ENCODE data around the gene RPS19BP1. TPM values are rescaled to one million over a fixed set of nuclear protein-coding genes. Genes with fewer than 3 reads are reported as not detected.

Gene RPS19BP1
- total and polyA plus RNA-seq, 9 donors: 9.1 to 130 (median 44.2) TPM

DNA sequence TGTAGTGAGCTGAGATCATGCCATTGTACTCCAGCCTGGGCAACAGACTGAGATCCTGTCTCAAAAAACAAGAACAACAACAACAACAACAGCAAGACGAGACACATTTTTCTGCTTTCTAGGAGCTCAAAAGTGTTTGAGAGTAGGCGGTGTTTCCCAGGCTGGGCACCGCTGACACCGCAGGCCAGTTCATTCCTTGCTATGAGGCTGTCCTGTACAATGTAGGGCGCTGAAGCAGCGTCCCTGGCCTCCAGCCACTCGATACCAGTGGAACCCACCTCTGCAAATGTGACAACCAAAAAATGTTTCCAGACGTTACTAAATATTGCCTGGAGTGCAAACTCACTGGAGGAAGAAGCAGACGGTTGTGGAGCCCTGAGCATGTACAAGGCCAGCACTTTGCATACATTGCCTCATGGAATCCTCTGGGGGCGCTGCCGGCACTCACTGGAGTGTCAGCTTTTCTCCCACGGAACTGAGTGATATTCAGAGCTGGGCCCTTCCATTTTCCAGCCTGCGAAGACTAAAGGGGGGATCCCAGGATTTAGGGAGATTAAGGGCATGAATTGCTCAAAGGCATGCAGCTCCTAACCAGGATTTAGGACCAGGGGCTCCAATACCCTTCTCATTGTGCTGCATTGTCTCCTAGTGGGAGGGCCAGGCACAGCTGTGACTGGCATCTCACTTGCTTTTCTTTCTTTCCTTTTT lies 36.3 kb downstream of the RPS19BP1 start:
- 38 to 41% (median 40%) methylated on average over 13 of the region's 13 CpGs for WGBS, 3 donors
- H3K9me3 ChIP-seq: no peaks in the 10 kb centered on the region
- intact Hi-C loops (cut with DNase I): loop anchor here in 1 of 4 donors (2.0 kb wide), 1 partner anchor 29 kb away; no protein-coding TSS in a partner anchor
- no peak for TF ChIP-seq EP300 (IDR thresholded peaks at IDR 0.05)
- TF ChIP-seq, protein P1, sequence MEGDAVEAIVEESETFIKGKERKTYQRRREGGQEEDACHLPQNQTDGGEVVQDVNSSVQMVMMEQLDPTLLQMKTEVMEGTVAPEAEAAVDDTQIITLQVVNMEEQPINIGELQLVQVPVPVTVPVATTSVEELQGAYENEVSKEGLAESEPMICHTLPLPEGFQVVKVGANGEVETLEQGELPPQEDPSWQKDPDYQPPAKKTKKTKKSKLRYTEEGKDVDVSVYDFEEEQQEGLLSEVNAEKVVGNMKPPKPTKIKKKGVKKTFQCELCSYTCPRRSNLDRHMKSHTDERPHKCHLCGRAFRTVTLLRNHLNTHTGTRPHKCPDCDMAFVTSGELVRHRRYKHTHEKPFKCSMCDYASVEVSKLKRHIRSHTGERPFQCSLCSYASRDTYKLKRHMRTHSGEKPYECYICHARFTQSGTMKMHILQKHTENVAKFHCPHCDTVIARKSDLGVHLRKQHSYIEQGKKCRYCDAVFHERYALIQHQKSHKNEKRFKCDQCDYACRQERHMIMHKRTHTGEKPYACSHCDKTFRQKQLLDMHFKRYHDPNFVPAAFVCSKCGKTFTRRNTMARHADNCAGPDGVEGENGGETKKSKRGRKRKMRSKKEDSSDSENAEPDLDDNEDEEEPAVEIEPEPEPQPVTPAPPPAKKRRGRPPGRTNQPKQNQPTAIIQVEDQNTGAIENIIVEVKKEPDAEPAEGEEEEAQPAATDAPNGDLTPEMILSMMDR (IDR thresholded peaks at IDR 0.05): peak; percentile 51 to 70 (median 52)
- H3K27me3 ChIP-seq: no peaks in the 10 kb centered on the region
- H3K36me3 ChIP-seq: no peaks in the 10 kb centered on the region
- no peak overlapping the region for H3K4me3 ChIP-seq
- DNase-seq: peak; percentile 57 to 80 (median 68)
- peaks cover 3% of the 10 kb centered on the region for H3K4me1 ChIP-seq (ENCODE audit: insufficient read depth)
- H3K27ac ChIP-seq: no peak overlapping the region

DNA sequence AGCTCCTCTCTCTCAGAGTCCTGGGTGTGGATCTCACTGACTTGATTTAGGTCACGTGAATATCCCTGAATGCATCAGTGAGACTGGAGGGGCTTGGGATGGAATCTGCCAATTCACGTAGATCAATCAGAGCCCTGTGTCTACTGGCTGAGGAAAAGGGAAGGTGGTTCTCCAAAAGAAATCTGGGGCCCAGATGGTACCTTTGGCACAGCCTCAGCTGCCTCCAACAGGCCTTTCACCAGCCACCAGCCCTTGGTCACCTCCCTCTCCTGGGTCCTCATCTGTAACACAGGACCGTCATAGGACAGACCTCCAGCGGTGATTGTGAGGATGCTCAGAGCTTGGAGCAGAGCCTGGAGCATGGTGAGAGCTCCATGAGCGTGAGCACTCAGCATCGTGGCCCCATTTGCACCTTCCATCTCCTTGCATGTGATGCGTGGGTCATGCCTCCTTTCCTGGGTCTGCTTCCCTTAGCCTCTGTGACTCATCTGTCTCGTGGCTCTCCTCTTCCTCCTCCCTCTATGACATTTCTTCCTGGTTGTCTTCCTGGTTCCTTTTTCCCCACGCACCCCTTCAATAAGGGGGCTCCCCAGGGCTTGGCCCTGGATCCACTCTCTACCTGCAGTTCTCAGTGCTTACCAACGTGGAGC lies 38.0 kb downstream of the RPS19BP1 start:
- no peak for DNase-seq
- WGBS, 3 donors: 82 to 83% (median 82%) methylated on average over 10 of the region's 10 CpGs
- Histone ChIP-seq H3K36me3 (no peaks in the 10 kb centered on the region), H3K27ac (no peak overlapping the region), H3K4me3 (no peak overlapping the region), H3K9me3 (no peaks in the 10 kb centered on the region), H3K4me1 (ENCODE audit: insufficient read depth) (peaks cover 2% of the 10 kb centered on the region), H3K27me3 (no peaks in the 10 kb centered on the region)
- intact Hi-C loops (cut with DNase I): no loop called here
- no peak for TF ChIP-seq POLR2A (IDR thresholded peaks at IDR 0.05)
- no peak for TF ChIP-seq EP300 (IDR thresholded peaks at IDR 0.05)
- TF ChIP-seq, protein P1 (IDR thresholded peaks at IDR 0.05): no peak

DNA sequence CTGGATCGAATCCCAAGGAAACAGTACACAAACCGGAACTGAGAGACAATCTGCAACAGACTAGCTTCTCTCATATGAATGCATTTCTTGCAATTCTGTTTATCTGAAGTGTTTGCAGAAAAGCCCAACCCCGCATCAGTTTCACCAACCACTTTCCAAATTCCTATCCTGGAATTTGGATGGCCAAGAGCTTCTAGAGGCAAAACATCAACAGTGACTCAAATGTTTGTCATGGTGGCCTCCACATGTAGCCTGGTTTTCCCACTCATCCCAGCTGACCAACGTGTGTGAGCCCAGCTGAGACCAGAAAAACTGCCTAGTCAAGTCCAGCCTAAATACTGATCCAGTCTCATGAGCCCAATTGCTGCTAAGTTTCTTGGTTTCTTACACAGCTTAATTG lies 38.8 kb downstream of the RPS19BP1 start:
- H3K4me1 ChIP-seq (ENCODE audit: insufficient read depth): peaks cover 2% of the 10 kb centered on the region
- intact Hi-C loops (cut with DNase I): no loop called here
- H3K4me3 ChIP-seq: no peak overlapping the region
- no peak for DNase-seq
- H3K9me3 ChIP-seq: no peaks in the 10 kb centered on the region
- no peaks in the 10 kb centered on the region for H3K27me3 ChIP-seq
- TF ChIP-seq EP300 (IDR thresholded peaks at IDR 0.05): no peak
- no peak for TF ChIP-seq POLR2A (IDR thresholded peaks at IDR 0.05)
- TF ChIP-seq, protein P1 (IDR thresholded peaks at IDR 0.05): no peak
- H3K36me3 ChIP-seq: no peaks in the 10 kb centered on the region
- WGBS, 3 donors: 11 to 34% (median 16%) methylated on average over 4 of the region's 4 CpGs
- H3K27ac ChIP-seq: no peak overlapping the region

DNA sequence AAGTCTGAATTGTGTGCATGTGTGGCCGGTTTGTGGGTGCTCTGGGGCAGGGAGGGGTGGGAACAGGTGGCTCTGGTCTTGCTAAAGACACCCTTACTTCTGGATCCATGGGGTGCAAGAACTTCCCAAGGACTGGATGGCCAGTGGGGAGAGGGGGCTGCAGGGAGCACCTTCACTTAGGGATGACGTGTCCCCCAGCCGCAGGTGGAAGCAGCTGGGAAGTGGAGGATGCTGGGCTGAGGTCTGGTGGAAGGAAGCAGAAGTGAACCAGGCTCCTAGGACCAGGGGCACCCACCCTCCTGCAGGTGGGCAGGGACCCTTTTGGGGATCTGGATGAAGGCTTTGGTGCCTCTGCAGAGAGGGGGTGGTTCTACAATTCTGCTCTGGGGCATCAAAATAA lies 40.4 kb downstream of the RPS19BP1 start:
- Histone ChIP-seq H3K27me3 (no peaks in the 10 kb centered on the region), H3K4me1 (ENCODE audit: insufficient read depth) (peaks cover 2% of the 10 kb centered on the region), H3K36me3 (no peaks in the 10 kb centered on the region), H3K9me3 (no peaks in the 10 kb centered on the region), H3K27ac (no peak overlapping the region), H3K4me3 (no peak overlapping the region)
- DNase-seq: no peak
- intact Hi-C loops (cut with DNase I): no loop called here
- WGBS, 3 donors: 75 to 85% (median 80%) methylated on average over 3 of the region's 3 CpGs
- TF ChIP-seq, protein P1 (IDR thresholded peaks at IDR 0.05): no peak
- no peak for TF ChIP-seq POLR2A (IDR thresholded peaks at IDR 0.05)
- no peak for TF ChIP-seq EP300 (IDR thresholded peaks at IDR 0.05)
